TTC549 (cell line): ENCODE data around the gene APOBEC3A.
"Not testable (repeated sequence)": the region's sequence is repeated elsewhere in the genome, so short reads cannot be mapped to it uniquely, and the experiment has no call there.

ENCODE experiments used
- FAIRE-seq: peaks from 2 replicates; lab custom pipeline; 2012; peaks lifted over from hg19 to GRCh38; lab: Jason Lieb, UNC

The APOBEC3A gene

GRCh38 chr22:38981005-38981991, 23.9 kb downstream of the APOBEC3A start:
- FAIRE-seq = no peak

GRCh38 chr22:38981992-38982927, 24.9 kb downstream of the APOBEC3A start, which contains the start of gene APOBEC3B:
APOBEC3B (plus strand) TSS chr22:38982347; CDS start chr22:38982454, 107 bp downstream.
- FAIRE-seq = no peak

GRCh38 chr22:38984224-38984623, 26.8 kb downstream of the APOBEC3A start:
- FAIRE-seq = no peak

GRCh38 chr22:38984784-38985757, 27.7 kb downstream of the APOBEC3A start:
- not testable (repeated sequence) for FAIRE-seq

- FAIRE-seq = no peak
Observed at GRCh38 chr22:38986629-38987028, 29.2 kb downstream of the APOBEC3A start.

GRCh38 chr22:38987171-38987895, 29.9 kb downstream of the APOBEC3A start:
- no peak for FAIRE-seq

- no peak for FAIRE-seq
Observed at GRCh38 chr22:38989466-38989865, 32.1 kb downstream of the APOBEC3A start.

GRCh38 chr22:38992871-38993371, 35.5 kb downstream of the APOBEC3A start:
- FAIRE-seq = not testable (repeated sequence)

GRCh38 chr22:38996105-38996504, 38.7 kb downstream of the APOBEC3A start:
- no peak for FAIRE-seq

- no peak for FAIRE-seq
Observed at GRCh38 chr22:38997518-38997917, 40.1 kb downstream of the APOBEC3A start.

GRCh38 chr22:39003165-39003638, 45.8 kb downstream of the APOBEC3A start:
- peak; percentile 31 for FAIRE-seq

- FAIRE-seq = no peak
Observed at GRCh38 chr22:39007177-39007576, 49.8 kb downstream of the APOBEC3A start.

GRCh38 chr22:39008271-39008850, 51.0 kb downstream of the APOBEC3A start:
- FAIRE-seq = not testable (repeated sequence)

- no peak for FAIRE-seq
Observed at GRCh38 chr22:39010946-39011345, 53.5 kb downstream of the APOBEC3A start.
